Osteoblast (primary cell): Measurements from ENCODE around the gene DNMT1. TPM values are rescaled to one million over a fixed set of nuclear protein-coding genes. Genes with fewer than 3 reads are reported as not detected.

Experiments
- DNase-seq: peaks from one replicate; pipeline ENCODE4 v3.0.0; 2011; ENCODE audit warnings: low spot score, mixed read lengths; ENCODE audit not compliant: insufficient read length; ENCODE audit errors: missing footprints
- H2AFZ ChIP-seq: 2 replicates; pipeline ENCODE4 v1.6.0; 2011; ENCODE audit warnings: mild to moderate bottlenecking, low read length
- H3K27ac ChIP-seq: 2 replicates; pipeline ENCODE4 v1.5.1; 2011; ENCODE audit warnings: mild to moderate bottlenecking, low read depth, low read length, moderate library complexity
- H3K27me3 ChIP-seq: 2 replicates; pipeline ENCODE4 v1.6.0; 2012; ENCODE audit warnings: mild to moderate bottlenecking, control low read depth, inconsistent platforms, low read length, moderate library complexity; ENCODE audit not compliant: insufficient read depth
- H3K36me3 ChIP-seq: 2 replicates; pipeline ENCODE4 v1.5.1; 2011; ENCODE audit warnings: mild to moderate bottlenecking, low read length, control low read depth, moderate library complexity; ENCODE audit not compliant: insufficient read depth
- H3K4me1 ChIP-seq: 2 replicates; pipeline ENCODE4 v1.5.1; 2011; ENCODE audit warnings: mild to moderate bottlenecking, low read length, control low read depth, moderate library complexity; ENCODE audit not compliant: insufficient read depth
- H3K4me2 ChIP-seq: 2 replicates; pipeline ENCODE4 v1.6.0; 2011; ENCODE audit warnings: mild to moderate bottlenecking, low read length; ENCODE audit not compliant: insufficient read depth
- H3K4me3 ChIP-seq: fragments of 200-600 bp; sonication (generic); 3 replicates; pipeline ENCODE4 v1.5.1; 2012; ENCODE audit warnings: mild to moderate bottlenecking, low read length, inconsistent platforms; ENCODE audit not compliant: insufficient read depth
- H3K79me2 ChIP-seq: 2 replicates; pipeline ENCODE4 v1.6.0; 2012; ENCODE audit warnings: mild to moderate bottlenecking, low read length, control low read depth, inconsistent platforms; ENCODE audit not compliant: insufficient read depth
- H3K9me3 ChIP-seq: 2 replicates; pipeline ENCODE4 v1.5.1; 2011; ENCODE audit warnings: low read depth, low read length, control low read depth
- H4K20me1 ChIP-seq: 2 replicates; pipeline ENCODE4 v1.6.0; 2012; ENCODE audit warnings: mild to moderate bottlenecking, low read length, control low read depth; ENCODE audit not compliant: insufficient read depth
- total RNA-seq: library from RNA; depleted of rRNA; stranded (reverse); fragments of >200 nt; gene quantifications from 2 replicates; pipeline ENCODE4 v1.2.3, GENCODE V29; 2012
- TF ChIP-seq, protein P1 (sequence below): IDR thresholded peaks from 2 replicates; pipeline ENCODE4 v1.5.1; 2011; ENCODE audit warnings: mild to moderate bottlenecking, low read depth, low read length, moderate library complexity; ENCODE audit errors: extremely low read depth

Gene DNMT1
- total RNA-seq, 1 donor: 33.7 TPM

DNA sequence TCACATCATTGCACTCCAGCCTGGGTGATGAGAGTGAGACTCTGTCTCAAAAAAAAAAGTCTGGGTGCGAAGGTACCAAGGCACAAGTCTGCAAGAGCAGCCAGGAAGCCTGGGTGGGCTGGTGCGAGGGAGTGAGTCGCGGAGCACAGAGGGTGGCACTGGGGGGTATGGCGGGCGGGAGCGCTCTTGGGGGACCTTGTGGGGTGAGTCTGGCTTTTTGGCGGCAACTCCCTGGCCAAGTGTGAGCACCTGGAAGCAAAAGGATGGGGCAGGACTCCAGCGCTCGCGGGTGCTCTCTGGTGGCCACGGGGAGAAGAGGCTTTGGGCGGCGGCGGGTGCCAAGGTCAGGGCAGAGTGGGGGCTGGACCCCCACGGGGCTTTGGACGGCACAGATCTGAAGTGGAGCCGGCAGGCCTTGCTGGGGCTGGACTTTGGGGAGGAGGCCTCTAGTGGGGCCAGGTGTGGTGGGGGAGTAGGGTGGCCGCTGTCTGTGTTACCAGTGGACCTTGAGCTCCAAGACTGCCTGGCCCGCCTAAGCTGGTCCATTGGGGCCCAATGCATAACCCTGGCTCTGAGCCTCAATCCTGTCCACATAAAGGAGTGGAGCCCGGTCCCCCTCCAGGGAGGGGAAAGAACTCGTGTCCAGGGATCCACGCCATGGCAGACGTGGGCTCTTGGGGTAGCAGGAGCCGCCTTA, 81.7 kb downstream of the DNMT1 start:
- Histone ChIP-seq H3K36me3 (peaks cover 69% of the 10 kb centered on the region), H3K79me2 (peaks cover 23% of the 10 kb centered on the region), H3K9me3 (no peaks in the 10 kb centered on the region), H3K4me3 (no peak overlapping the region), H2AFZ (no peak overlapping the region), H3K27me3 (no peaks in the 10 kb centered on the region), H3K4me2 (no peak overlapping the region), H3K4me1 (no peaks in the 10 kb centered on the region), H3K27ac (no peak overlapping the region), H4K20me1 (peaks cover 7% of the 10 kb centered on the region)
- TF ChIP-seq, protein P1, sequence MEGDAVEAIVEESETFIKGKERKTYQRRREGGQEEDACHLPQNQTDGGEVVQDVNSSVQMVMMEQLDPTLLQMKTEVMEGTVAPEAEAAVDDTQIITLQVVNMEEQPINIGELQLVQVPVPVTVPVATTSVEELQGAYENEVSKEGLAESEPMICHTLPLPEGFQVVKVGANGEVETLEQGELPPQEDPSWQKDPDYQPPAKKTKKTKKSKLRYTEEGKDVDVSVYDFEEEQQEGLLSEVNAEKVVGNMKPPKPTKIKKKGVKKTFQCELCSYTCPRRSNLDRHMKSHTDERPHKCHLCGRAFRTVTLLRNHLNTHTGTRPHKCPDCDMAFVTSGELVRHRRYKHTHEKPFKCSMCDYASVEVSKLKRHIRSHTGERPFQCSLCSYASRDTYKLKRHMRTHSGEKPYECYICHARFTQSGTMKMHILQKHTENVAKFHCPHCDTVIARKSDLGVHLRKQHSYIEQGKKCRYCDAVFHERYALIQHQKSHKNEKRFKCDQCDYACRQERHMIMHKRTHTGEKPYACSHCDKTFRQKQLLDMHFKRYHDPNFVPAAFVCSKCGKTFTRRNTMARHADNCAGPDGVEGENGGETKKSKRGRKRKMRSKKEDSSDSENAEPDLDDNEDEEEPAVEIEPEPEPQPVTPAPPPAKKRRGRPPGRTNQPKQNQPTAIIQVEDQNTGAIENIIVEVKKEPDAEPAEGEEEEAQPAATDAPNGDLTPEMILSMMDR: peak; percentile 53
- peak; percentile 94 for DNase-seq

DNA sequence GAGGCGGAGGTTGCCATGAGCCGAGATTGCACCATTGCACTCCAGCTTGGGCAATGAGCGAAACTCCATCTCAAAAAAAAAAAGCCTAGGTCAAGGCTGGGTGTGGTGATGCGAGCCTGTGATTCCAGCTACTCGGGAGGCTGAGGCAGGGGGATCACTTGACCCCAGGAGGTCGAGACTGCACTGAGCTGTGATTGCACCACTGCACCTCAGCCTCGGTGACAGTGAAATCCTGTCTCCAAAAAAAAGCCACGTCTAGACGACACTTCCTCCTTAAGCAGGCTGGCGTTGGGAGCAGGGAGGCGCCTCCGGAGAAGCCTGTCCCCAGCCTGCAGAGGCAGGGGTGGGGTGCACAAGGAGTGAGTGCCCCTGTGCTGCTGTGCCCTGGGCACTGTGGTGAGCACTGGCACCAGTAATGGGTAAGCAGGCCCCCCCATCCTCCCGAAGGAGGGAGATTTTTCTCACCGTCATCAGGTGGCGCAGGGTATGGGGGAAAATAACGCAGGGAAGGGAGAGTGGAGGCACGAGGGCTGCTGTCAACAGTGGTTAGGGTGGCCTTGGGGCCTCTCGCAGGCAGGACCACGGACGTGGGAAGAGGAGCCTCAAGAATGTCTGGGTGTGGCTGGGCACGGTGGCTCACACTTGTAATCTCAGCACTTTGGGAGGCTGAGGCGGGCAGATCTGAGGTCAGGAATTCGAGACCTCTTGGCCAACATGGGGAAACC, 82.6 kb downstream of the DNMT1 start:
- TF ChIP-seq, protein P1: no peak
- H3K4me1 ChIP-seq: peaks cover 2% of the 10 kb centered on the region
- no peak overlapping the region for H3K27ac ChIP-seq
- H3K79me2 ChIP-seq: peaks cover 26% of the 10 kb centered on the region
- H4K20me1 ChIP-seq: peaks cover 6% of the 10 kb centered on the region
- no peak overlapping the region for H3K4me3 ChIP-seq
- H3K27me3 ChIP-seq: no peaks in the 10 kb centered on the region
- H3K36me3 ChIP-seq: peaks cover 67% of the 10 kb centered on the region
- H3K9me3 ChIP-seq: no peaks in the 10 kb centered on the region
- peak; percentile 84 for DNase-seq
- H3K4me2 ChIP-seq: no peak overlapping the region
- no peak overlapping the region for H2AFZ ChIP-seq

DNA sequence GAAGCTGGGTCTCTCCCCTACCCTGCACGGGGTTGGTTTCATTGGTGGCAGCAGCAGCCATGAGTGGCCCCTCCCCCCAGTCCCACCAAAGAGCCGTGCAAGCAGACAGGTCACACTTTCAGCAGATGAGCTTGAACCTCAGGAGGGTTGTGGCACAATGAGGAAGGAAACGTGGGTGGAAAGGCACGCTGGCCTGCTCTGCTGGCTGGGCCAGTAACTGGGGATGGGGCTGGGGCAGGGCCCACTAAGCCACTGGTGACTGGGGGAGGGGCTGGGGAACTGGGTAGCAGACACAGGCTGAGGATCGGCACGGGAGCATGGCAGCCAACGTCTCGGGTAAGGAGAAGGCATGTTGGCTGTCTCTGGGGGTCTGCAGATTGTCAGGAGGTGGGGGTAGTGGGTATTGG, 83.3 kb downstream of the DNMT1 start, which contains the start of gene P2RY11:
TSS of gene P2RY11 (plus strand) at position 289 of the 407 bp plus-strand sequence. CDS start at position 318, 29 bp downstream.
- Histone ChIP-seq H3K36me3 (peaks cover 59% of the 10 kb centered on the region), H4K20me1 (peaks cover 8% of the 10 kb centered on the region), H3K4me3 (no peak within 1 kb of the TSS), H3K79me2 (peaks cover 27% of the 10 kb centered on the region), H3K4me1 (peaks cover 10% of the 10 kb centered on the region), H3K4me2 (no peak within 1 kb of the TSS), H2AFZ (no peak within 1 kb of the TSS), H3K27me3 (no peaks in the 10 kb centered on the region), H3K9me3 (no peaks in the 10 kb centered on the region), H3K27ac (no peak within 1 kb of the TSS)
- DNase-seq: peak; percentile 56
- TF ChIP-seq, protein P1: no peak

DNA sequence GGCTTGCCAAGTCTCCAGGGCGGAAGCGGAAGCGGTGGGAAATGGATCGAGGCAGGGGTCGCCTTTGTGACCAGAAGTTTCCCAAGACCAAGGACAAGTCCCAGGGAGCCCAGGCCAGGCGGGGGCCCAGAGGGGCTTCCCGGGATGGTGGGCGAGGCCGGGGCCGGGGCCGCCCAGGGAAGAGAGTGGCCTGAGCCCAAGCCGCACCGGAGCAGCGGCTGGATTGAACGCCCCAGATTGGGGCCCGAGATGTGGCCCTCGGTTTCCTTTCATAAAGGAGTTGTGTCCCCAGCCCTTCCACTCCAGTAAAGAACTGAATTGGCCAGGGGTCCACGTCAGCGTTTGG, 83.8 kb downstream of the DNMT1 start:
- no peaks in the 10 kb centered on the region for H3K27me3 ChIP-seq
- H3K36me3 ChIP-seq: peaks cover 54% of the 10 kb centered on the region
- peaks cover 8% of the 10 kb centered on the region for H4K20me1 ChIP-seq
- H3K4me1 ChIP-seq: peaks cover 10% of the 10 kb centered on the region
- no peak overlapping the region for H3K27ac ChIP-seq
- no peaks in the 10 kb centered on the region for H3K9me3 ChIP-seq
- no peak overlapping the region for H3K4me3 ChIP-seq
- H3K79me2 ChIP-seq: peaks cover 29% of the 10 kb centered on the region
- no peak for DNase-seq
- H2AFZ ChIP-seq: no peak overlapping the region
- no peak overlapping the region for H3K4me2 ChIP-seq
- TF ChIP-seq, protein P1: no peak
